ENCODE measurements around the gene EXD3. TPM values are rescaled to one million over a fixed set of nuclear protein-coding genes. Genes with fewer than 3 reads are reported as not detected.

EXD3 gene
- total and polyA plus RNA-seq, 9 of the 15 experiments (the other 6 are each of a cell fraction or from before 2014, with no cell fraction given): 0.29 to 12.5 (median 3.9) TPM

DNA sequence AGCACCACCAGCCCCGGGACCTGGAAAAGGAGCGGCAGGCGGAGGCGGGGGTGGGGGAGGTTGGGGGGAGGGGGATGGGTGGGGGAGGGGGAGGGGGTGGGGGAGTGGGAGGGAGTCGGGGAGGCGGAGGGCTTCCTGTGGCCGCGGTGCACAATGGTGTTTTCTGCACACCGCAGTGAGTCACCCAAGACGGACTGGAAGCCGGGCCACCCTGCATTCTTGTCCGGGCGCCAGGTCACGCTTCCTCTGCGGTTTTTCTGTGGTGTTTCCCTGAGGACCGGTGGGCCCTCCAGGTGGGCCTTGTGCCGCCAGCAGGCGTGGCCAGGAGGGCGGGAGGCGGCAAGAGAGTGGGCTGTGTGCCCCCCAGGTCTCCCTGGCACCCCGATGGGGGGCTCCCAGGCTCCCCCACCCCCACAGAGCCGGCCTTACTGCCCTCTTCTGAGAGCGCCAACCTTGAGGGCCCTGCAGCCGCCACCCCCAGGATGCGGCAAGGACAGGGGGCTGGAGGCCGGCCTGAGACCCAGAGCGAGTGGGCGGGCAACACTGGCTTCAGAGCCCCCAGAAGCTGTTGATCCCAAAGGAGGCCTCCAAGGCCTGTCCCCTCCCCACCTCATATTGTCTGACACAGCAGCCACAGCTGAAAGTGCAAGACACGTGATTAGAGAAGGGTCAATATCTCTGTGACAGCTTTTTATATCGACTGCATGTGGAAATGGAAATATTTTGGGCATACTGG lies 11.1 kb downstream of the EXD3 start (continued):
- no peak for TF ChIP-seq SUPT5H (IDR thresholded peaks at IDR 0.05)
- TF ChIP-seq, protein P1, sequence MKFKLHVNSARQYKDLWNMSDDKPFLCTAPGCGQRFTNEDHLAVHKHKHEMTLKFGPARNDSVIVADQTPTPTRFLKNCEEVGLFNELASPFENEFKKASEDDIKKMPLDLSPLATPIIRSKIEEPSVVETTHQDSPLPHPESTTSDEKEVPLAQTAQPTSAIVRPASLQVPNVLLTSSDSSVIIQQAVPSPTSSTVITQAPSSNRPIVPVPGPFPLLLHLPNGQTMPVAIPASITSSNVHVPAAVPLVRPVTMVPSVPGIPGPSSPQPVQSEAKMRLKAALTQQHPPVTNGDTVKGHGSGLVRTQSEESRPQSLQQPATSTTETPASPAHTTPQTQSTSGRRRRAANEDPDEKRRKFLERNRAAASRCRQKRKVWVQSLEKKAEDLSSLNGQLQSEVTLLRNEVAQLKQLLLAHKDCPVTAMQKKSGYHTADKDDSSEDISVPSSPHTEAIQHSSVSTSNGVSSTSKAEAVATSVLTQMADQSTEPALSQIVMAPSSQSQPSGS (CRISPR knock-in tag; IDR thresholded peaks at IDR 0.05): no peak
- TF ChIP-seq BHLHE40 (IDR thresholded peaks at IDR 0.05; ENCODE audit: low read length): peak; percentile 95
- TF ChIP-seq LCOR (CRISPR knock-in tag; IDR thresholded peaks at IDR 0.05): no peak
- no peak for TF ChIP-seq SRSF7 (optimal IDR thresholded peaks at IDR 0.05; ENCODE audit: low read depth, low read length)
- no peak for TF ChIP-seq RAD21 (CRISPR knock-in tag; conservative IDR thresholded peaks at IDR 0.05 in 1 of 2, IDR thresholded peaks at IDR 0.05 in 1 of 2)
- peak; percentile 45; the same call in 1 of the 2 replicates for TF ChIP-seq SMARCA4 (IDR thresholded peaks at IDR 0.05)
- TF ChIP-seq MEIS2 (IDR thresholded peaks at IDR 0.05; ENCODE audit: partially characterized antibody): no peak
- TF ChIP-seq ARID4B (CRISPR knock-in tag; IDR thresholded peaks at IDR 0.05): no peak
- no peak for TF ChIP-seq ZFP91 (CRISPR knock-in tag; IDR thresholded peaks at IDR 0.05)
- no peak for TF ChIP-seq SIN3A (IDR thresholded peaks at IDR 0.05; ENCODE audit: borderline replicate concordance in 2 of 2, control insufficient read depth in 1 of 2, low read depth in 2 of 2, low read length in 2 of 2)
- no peak for TF ChIP-seq ZNF444 (CRISPR knock-in tag; IDR thresholded peaks at IDR 0.05)
- TF ChIP-seq KDM4B (IDR thresholded peaks at IDR 0.05; ENCODE audit: borderline replicate concordance in 2 of 2, low read depth in 1 of 2): no peak
- TF ChIP-seq TAF7 (tag; IDR thresholded peaks at IDR 0.05): no peak
- no peak for TF ChIP-seq HNRNPUL1 (IDR thresholded peaks at IDR 0.05; ENCODE audit: low read length)
- TF ChIP-seq, protein P2, sequence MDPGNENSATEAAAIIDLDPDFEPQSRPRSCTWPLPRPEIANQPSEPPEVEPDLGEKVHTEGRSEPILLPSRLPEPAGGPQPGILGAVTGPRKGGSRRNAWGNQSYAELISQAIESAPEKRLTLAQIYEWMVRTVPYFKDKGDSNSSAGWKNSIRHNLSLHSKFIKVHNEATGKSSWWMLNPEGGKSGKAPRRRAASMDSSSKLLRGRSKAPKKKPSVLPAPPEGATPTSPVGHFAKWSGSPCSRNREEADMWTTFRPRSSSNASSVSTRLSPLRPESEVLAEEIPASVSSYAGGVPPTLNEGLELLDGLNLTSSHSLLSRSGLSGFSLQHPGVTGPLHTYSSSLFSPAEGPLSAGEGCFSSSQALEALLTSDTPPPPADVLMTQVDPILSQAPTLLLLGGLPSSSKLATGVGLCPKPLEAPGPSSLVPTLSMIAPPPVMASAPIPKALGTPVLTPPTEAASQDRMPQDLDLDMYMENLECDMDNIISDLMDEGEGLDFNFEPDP (CRISPR knock-in tag; IDR thresholded peaks at IDR 0.05): no peak
- peak; percentile 41; the same call in 1 of the 2 replicates for TF ChIP-seq RAD51 (IDR thresholded peaks at IDR 0.05; ENCODE audit: borderline replicate concordance, low read depth)
- no peak for TF ChIP-seq CEBPG (CRISPR knock-in tag; IDR thresholded peaks at IDR 0.05)
- no peak for TF ChIP-seq CEBPG (tag; conservative IDR thresholded peaks at IDR 0.05 in 1 of 2, IDR thresholded peaks at IDR 0.05 in 1 of 2)
